ENCODE results near the gene ISYNA1.
A peak's percentile ranks its signal among the peaks of the same experiment; 100 is the strongest.

ISYNA1 gene

DNA sequence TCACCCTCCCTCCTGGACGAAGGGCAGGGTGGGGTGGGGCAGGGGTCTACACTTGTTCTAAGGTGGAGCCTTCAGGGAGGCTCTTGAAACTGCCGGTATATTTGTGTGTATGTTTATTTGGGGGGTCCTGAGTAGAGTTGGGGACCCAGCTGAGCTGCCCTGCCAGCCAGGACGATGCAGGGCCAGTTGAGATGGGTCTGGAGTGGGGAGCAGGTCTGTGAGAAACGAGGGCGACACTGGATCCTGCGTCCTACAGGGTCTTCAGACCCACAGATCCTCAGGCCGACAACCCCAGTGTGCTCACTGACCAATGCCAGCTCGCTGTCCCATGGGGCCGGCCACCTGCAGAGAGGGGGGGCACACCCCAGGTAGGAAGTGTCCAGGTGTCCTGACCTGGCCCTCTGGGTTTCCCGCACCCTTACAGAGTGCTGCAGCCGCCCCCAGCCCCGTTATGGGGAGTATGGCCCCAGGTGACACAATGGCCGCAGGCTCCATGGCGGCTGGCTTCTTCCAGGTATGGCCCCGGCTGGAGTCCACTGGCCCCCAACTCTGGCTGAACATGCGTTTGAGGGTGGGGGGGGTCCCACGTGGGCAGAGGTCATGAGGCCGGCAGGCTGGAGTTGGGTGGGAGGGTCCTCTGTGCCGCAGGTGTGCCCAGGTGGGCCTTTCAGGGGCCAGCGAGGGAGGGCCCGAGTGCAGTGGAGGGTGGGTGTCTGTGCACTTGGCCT is 7.4 kb downstream of the ISYNA1 start:
- DNase-seq, result no peak

DNA sequence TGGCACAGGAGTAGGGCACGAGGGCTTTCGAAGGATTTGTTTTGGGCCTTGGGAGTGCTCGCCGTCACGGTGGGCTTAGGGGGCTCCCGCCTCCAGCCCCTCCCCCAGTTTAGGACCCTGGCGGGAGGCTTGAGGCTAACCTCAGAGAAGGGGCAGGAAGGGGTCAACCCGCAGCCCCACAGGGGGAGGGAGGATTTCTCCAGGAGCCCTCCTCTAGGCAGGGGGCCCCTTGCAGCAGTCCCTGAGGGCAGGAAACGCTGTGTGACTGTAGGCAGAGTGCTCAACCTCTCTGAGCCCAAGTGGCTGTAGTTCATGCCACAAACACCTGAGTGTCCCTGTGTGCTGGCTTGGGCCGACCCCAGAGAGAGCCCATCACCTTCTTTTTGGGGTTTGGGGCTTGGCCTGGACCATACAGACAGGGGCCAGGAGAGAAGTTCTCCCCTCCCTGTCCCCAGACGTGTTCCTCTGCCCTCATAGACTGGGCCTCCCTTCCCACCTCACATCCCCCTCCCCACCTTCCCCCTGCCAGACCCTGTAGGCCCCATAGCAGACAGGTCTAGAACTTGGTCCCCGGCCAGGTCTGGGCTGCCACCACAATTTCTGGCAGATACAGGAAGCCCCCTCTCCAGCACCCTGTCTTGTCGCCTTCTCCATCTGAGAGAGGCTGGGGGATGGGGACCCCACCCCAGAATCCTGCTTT is 8.1 kb downstream of the ISYNA1 start:
- DNase-seq, result no peak

DNA sequence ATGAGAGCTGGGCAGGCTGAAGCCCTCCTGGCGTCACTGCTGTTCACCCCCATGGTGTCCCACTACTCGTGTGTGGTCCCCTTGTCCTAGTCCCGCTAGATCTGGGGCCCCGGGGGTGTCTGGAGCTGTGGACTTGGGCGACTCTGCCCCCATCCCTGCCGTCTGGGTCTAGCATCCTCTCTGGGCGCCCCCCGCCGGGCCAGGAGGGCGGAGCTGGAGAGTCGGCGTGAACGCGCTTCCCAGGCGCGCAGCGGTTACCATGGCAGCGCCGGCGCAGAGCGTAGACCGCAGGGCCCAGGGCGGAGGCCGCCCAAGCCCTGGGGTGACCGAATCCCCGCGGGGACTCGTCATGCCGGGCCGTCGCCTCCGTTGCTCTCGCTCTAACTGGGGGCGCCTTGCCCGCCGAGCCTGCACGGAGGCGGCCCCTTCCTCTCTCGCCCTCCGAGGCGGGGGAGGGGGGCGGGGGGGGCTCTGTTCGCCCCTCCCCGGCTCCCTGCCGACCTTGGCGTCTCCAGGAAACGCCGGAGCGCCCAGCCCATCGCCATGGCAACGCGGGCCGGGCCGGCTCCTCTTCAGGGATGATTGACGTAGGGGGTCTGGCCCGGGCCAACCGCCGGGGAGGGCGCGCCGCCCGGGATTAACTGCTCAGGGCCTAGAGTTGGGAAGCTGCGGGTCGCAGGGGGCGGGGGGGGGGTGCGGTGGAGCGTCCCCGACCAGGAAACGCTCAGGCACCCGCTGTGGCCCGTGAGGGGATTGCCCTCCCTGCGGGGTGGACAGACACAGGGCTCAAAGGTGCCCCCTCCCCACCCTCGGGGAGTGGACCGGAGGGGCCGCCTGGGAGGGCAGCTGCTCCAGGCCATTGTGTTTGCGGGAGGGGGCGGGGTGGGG is 8.9 kb downstream of the ISYNA1 start:
- DNase-seq, result peak; percentile 89

DNA sequence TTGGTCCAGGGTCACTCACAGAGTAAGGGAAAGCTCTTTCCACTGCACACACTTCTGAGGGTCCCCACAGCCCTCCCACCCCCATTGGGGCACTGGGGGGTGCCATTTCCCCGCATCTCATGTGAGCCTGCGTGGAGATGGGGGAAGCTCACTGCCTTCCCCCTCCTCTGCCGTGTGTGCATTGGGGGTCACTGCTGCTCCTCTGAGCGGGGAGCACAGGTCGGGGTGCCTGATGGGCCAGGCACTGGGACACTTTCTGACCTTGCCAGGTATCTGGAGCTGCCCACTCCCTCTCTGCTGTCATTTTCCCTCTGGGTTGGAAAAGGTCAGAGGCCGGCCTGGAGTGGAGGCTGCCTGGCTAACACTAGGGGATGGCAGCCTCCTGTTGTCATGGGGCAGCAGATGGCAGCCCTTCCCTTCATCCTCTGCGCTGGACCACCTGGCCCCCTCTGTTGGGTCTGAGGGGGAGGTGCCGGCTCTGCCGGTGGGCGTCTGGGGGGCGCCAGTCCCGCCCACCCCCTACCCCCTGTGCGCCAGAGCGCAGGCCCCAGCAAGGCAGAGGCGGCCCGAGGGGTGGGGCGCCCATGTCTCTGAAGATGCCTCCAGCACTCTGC is 9.7 kb downstream of the ISYNA1 start:
- no peak for DNase-seq

DNA sequence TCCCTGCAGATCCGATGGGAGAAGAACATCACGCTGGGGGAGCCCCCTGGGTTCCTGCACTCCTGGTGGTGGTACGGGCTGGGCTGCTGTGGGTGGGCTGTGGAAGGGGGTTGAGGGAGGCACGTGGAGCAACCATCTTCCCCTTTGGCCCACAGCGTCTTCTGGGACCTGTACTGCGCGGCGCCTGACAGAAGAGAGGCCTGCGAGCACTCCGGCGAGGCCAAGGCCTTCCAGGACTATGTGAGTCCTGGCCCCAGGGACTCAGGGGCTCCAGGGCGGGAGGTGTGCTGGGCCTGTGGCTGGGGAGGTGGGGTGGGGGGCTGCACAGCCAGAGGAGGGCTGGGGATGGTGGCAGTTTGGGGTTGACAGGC is 10.2 kb downstream of the ISYNA1 start:
- DNase-seq, result no peak

DNA sequence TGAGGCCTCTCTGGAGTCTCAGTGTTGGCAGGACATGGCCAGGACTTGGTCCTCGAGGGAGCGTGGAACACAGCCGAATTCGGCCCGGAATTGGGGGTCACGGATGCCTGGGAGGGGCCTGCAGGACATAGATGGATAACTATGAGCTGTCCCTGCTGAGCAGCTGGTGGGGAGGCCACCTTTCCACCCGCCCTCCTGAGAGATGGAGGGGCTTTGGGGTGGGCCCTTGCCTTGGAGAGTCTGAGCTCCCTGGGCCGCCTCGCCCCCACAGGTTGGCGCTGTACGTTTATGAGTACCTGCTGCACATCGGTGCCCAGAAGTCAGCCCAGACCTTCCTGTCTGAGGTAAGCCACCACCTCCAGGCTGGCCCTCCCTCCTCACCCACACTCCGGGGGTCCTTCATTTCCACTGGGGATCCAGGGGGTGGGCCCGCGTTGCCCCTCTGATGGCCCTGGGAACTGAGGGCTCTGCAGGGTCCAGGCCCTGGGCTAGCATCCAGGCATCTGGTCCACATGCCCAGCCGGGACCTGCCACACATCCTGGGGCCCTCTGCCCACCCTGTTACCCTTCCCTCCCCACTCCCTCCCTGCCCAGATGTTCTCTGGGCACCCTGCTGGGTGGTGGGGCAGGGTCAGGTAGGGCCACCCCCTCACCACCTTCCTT is 10.7 kb downstream of the ISYNA1 start:
- DNase-seq, result no peak

DNA sequence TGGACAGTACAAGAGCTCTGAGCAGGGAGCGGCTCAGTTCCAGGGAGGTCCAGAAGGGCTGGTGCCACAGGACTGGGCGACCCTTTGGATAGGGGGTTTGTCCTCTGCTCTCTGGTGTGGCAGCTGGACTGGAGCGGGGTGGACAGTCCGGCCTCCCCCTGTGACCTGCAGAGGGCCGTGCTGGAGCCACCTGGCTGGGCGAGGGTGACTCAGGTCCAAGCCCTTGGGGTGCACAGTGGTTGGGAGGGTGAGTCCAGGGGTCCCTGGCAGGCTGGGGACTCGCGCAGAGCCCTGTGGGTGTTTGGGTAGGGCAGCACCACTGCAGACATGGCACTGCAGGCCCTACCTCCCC is 11.5 kb downstream of the ISYNA1 start:
- DNase-seq, result no peak

DNA sequence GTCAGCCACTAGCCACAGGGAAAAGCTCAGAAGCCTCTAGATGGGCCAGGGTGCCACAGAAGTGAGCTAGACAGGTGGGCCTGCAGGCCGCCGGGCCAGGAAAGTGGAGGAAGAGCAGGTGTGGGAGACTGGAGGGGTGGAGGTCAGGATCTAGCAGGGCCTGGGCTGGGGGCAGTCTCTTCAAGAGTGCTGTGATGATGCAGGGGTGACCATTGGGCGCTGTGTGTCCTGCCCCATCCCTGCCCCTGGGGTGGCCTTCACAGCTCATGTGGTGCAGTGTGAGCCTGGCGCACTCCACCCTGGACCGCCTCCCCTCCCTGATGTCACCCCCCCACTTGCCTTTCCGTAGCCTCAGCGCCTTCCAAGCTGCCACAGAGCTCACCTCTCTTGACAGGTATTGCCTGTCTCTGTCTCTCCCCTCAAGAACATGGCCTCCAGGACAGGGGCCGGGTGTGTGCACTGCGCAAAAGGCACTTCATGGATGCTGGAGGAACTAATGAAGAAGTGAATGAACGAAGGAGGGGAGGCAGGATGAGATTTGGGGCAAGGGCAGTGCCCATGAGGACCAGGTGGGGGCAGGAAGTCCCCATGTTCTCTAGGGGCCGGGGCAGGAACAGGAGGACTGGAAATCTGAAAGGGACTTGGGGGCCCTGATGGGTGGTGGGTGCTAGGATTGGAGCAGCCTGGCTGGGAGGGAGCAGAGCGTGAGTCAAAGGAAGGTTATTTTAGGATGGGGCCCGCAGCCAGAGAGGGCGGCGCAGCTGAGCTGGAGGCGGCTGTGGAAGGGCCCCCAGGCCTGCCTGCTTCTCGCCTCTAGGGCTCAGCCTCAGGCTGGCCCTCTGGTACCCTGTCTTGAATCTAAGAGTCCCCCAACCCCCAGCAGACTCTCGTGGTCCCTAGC is 12.2 kb downstream of the ISYNA1 start:
- no peak for DNase-seq

DNA sequence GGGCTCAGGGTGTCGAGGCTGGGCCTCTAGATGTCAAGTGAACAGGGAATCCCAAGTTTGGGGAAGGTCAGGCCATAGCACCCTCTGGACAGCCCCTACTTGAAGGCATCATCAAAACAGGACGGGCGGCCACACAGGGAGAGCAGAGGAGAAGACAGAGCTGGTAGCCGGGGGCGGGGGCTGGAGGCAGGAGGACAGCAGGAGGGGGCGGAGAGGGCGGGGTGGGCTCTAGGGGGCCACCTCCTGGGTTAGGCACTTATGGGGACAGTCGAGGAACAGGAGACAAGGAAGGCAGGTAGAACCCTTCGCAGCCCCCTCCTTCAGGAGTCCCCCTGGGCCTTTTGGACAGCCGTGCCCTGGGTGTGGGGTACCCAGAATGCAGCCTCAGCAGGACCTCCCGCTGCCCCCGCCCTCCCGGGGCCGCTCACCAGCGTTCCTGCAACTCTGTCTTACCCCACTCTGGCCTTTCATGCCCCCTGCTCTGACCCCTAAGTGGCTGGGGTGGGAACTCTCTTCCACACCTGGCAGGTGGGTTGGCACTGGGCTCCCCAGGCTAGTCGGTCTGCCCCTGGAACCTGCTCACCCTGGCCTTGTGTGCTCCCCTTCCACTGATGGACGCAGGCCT is 12.9 kb downstream of the ISYNA1 start:
- DNase-seq, result no peak

DNA sequence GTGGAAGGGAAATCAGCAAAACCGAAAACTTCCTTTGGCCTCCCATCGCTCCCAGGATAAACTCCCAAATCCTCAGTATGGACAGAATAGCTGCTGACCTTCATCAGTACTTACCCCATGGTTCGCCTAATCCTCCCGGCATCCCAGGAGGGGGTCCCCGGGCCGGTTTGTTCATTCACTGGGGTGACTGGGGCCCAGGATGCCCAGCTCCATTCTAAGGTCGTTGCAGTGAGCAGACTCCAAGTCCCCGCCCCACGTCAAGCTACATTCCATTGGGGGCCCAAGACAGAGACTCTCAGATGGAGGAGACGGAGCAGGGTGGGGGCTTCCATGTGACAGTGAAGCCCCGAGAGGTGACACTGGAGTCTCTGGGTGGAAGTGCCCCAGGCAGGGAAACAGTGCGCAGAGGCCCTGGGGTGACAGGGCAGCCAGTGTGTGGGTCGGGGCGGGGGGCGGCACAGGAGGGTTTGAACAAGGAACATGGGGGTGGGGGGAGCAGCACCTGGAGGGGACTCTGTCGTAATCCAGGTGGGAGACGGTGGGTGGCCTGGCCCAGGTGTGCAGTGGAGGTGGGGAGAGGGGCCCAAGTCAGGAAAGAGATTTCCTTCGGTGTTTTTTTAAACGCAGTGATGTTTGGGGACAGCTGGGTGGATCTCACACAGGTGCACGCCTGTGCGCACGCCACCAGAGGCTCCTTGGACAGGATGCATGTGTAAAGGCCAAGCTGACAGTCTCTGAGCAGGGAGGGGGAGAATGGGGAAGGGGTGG is 13.6 kb downstream of the ISYNA1 start:
- DNase-seq, result no peak

DNA sequence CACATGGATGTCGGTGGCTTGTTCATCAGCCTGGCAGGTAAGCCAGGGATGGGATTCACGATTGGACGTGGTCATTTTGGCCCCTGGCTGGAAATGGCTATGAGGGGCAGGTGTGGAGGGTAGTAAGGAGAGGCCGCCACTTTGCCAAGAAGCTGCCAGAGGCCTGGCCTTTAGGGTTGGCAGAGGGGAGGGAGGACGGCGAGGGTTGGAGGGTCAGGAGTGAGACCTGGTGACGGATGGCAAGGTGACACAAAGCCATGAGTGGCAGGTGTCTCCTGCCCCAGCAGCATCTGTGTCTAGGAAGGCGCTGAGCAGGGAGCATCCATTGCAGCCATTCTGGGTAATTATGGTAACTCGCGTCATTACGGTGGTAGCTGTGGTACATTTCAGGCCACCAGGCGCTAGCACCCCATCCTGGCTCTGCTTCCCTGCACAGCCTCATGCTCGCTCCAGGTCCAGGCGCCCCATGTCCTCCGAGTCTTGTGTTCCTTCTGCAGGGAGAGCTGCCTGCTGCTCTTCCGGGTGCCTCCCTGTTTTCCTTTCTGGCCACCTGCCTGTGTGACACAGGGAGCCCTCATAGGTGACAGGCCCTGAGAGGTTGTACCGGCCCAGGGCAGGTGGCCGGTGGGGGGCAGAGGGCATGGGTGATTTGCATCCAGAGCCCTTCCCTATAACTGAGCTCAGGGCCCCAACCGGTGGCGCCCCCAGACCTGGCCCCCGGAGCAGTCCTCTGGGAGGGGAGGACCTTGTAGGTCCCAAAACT is 14.5 kb downstream of the ISYNA1 start:
- DNase-seq, result no peak

DNA sequence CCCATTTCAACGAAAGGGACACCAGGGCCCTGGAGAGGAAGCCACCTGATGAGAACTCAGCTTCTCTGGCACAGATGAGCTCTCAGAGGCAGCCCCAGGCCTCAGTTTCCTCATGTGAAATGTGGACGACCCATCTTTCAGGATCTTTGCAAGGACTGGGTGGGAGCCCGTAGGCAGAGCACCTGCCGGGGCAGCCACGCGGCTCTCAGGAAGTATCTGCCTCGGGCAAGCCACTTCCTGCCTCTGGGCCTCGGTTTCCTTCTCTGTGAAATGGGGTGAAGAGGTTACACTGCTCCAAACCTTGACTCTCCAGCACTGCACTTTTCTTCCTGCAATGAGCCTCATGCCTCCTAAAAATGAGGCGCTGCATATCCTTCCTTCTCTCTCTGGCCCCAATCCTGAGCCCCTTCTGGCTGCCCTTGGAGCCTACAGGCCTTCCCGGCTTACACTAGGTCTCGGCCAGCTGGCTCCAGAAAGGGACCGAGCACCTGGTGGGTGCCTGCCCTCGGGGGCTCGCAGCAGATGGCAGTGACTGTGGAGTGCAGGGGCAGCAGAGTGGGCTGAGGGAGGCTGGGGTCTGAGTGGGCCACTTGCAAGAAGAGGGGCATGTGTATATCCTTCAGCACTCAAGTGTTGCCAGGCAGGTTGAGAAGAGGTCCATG is 15.3 kb downstream of the ISYNA1 start:
- no peak for DNase-seq

DNA sequence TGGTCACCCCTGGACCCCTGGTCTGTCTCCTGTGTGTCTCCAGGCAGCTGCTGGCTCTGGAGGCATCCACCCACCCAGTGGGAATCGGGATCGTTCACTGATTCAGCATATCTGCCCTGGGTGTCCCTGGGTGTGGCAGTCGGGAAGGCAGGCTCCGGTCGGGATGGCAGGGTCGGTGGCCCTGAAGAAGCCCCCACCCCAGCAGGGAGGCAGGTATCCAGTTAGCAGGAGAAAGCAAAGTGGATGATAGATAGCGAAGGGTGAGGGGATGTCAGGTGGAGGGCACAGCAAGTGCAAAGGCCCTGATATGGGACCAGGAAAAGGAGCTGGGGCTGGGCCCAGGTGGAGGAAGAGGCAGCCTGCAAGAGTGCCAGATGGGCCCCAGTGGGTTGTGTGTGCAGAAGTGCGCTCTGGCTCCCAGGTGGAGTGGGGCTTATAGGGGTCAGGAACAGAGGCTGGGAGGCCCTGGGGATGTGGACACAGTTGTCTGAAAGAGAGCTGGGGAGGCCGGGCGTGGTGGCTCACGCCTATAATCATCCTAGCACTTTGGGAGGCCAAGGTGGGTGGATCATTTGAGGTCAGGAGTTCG is 16.5 kb downstream of the ISYNA1 start:
- DNase-seq, result no peak

DNA sequence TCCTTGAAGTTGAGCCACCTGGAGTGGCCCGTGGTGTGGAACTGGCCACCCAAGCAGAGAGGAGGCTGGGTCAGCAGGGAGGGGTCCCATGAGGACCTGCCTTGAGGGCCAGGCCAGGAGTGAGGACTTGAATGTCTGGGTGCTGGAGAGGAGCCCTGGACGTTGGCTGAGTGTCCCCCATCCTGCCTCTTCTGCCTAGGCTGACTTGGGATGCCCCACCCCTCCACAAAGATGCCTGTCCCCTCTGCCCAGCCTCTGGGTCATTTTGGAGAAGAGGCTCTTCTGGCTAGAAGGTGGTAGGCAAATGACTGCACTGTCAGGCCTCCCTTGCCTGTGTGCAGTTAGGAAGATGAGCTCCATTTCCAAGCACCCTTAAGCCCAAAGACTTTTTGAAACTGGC is 17.0 kb downstream of the ISYNA1 start:
- DNase-seq, result no peak

DNA sequence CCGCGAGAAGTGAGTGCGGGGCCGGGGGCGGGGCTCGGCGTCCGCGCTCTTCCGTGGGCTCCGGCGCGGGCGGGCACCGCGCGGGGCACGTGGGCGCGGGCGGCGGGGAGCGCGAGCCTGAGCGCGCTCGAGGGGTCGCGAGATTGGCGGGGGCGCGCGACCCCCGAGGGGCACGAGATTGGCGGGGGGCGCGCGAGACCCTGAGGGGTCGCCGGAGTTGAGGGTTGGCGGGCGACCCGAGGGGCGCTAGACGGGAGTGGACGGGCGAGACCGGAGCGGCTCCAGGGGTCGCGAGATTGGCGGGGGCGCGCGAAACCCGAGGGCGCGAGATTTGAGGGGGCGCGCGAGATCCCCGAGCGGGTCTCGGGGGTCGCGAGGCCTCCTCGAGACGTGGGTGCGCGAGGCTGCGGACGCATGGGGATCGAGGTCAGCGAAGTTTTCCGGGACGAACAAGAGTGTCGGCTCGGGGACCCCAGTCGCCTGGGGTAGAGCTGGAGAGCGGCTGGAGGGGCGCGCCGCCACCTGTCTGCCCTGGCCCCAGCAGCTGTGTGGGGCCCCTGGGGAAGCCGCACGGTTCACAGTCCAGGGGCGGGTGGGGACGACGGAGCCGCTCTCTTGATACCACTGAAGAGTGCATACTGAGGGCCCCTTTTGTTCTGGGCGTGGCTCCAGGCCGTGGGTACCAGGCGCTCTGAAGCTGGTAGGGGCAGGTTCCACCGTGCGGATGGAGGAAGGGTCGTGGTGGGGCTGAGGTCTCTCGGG is 18.1 kb downstream of the ISYNA1 start:
- no peak for DNase-seq

DNA sequence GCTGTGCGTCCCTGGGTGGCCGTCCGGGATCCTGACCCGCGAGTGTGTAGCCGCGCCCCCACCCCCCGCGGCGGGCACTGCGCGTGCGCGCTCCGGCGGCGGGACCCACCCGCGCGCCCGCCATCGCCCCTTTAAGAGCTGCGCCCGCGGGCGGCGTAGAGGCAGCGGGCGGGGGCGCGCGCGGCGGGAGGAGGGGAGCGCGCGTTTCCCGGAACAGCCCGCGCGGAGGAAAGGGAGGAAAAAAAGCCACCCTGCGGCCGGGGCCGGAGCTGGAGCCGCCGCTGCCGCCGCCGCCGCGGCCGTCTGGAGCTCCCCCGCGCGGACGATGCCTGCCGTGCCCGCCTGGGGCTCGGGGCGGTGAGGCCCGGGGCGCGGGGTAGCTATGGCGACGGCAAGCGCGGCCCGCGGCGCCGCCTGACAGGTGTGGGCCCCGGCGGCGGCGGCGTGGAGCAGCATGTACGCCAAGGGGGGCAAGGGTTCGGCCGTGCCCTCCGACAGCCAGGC is 18.7 kb downstream of the ISYNA1 start, which contains the start of gene SSBP4:
TSS of gene SSBP4 (plus strand) at position 204 of the 504 bp plus-strand sequence. CDS start at position 455, 251 bp downstream.
- DNase-seq, result peak; percentile 82

DNA sequence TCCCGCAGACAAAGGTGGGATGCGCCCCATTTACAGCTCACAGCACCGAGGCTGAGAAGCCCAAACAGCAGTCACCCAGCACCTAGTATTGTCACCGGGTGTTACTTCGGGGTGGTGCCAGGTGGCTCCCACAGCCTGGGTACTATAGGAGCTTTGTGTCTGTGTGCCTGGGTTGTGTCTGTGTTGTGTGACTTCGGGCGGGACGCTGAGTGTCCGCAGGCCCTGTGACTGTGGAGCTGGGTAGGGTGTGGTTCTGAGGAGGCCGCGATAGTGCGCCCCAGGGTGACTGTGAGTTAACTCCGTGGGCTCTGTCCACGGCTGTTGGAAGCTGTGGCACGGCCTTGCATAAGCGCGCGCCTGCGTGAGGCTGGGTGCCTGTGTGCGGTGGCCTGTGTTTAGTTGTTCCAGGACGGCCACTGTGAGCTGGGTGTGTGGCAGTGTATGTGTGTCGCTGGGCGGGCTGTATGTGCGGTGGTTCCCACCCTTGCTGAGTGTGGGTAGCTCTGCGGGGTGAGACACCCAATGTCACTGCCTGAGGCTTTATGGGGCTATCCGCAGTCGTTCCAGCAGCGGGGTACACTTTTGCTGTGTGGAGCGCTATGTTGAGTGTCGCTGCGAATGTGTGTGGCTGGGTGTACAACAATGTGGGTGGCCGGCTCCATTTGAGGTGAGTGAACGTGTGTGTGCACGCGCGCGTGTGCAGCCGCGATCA is 19.3 kb downstream of the ISYNA1 start:
- DNase-seq, result no peak

Data from NCI-H510A (cell line).